Sigmoid colon (tissue), 7 donors: Measurements from ENCODE around the gene PRLHR. TPM values are rescaled to one million over a fixed set of nuclear protein-coding genes. Genes with fewer than 3 reads are reported as not detected.

Source experiments
- DNase-seq: peaks from one replicate; pipeline ENCODE4 v3.0.0-alpha.2; 2019
- H3K27ac ChIP-seq, 4 donors: fragments of 200-600 bp; sonication (generic); one replicate each; pipeline ENCODE4 v1.5.1; 2016 to 2019; ENCODE audit warnings: mild to moderate bottlenecking in 1 of 4
- H3K27me3 ChIP-seq, 3 donors: fragments of 200-600 bp; sonication (generic); one replicate each; pipeline ENCODE4 v1.5.1; 2019; ENCODE audit warnings: mild to moderate bottlenecking in 1 of 3
- H3K36me3 ChIP-seq, 4 donors: fragments of 200-600 bp; sonication (generic); one replicate each; pipeline ENCODE4 v1.5.1; 2016 to 2019
- H3K4me1 ChIP-seq, 4 donors: fragments of 200-600 bp; sonication (generic); one replicate each; pipeline ENCODE4 v1.5.1; 2017 to 2019
- H3K4me3 ChIP-seq, 4 donors: fragments of 200-600 bp; sonication (generic); one replicate each; pipeline ENCODE4 v1.5.1; 2017 to 2019; ENCODE audit warnings: mild to moderate bottlenecking in 2 of 4, moderate library complexity in 1 of 4
- H3K9me3 ChIP-seq, 4 donors: fragments of 200-600 bp in 3 of 4; sonication (generic) in 3 of 4; one replicate each; pipeline versions ENCODE4 v1.5.1 to v1.6.1; 2013 to 2019
- EP300 ChIP-seq, 4 donors: sonication (generic); formaldehyde crosslinking; IDR thresholded peaks; one replicate each; pipeline ENCODE4 v1.6.1; 2017; ENCODE audit warnings: antibody characterized with exemption in 4 of 4
- POLR2A ChIP-seq, 2 donors: fragments of 450-650 bp; IDR thresholded peaks; one replicate each; pipeline ENCODE4 v1.6.1; 2016; ENCODE audit warnings: antibody characterized with exemption in 2 of 2, mild to moderate bottlenecking in 2 of 2, moderate library complexity in 2 of 2
- POLR2AphosphoS5 ChIP-seq, 4 donors: sonication (generic); formaldehyde crosslinking; IDR thresholded peaks; one replicate each; pipeline ENCODE4 v1.6.1; 2017; ENCODE audit warnings: antibody characterized with exemption in 4 of 4
- WGBS, 2 donors: extraction: QIAGEN DNeasy Blood & Tissue Kit; methylation state at CpG; one replicate each; pipeline ENCODE4 v1.1.7; 2013; 5-methylcytosine and 5-hydroxymethylcytosine counted together
- intact Hi-C: fragments of 100-400 bp; cut with DNase I; formaldehyde crosslinking; loops from one replicate; pipeline ENCODE4 v1.15.1; 2023
- polyA plus RNA-seq, 3 donors: library from polyadenylated mRNA; stranded (reverse); fragments of 200-250 nt; gene quantifications; one replicate each; pipeline ENCODE4 v1.2.3, GENCODE V29; 2013
- total RNA-seq, 4 donors: library from RNA; depleted of rRNA; stranded (reverse); fragments of >200 nt; gene quantifications; one replicate each; pipeline ENCODE4 v1.1.0, GENCODE V29; 2016
- TF ChIP-seq, protein P1 (sequence below), 4 experiments: fragments of 450-650 bp in 3 of 4; fragments of 200-600 bp in 1 of 4; IDR thresholded peaks; one replicate each; pipeline ENCODE4 v1.5.1; 2016 to 2019; ENCODE audit warnings: antibody characterized with exemption in 4 of 4, mild to moderate bottlenecking in 3 of 4, moderate library complexity in 2 of 4
- donor health status: healthy with polysubstance abuse.
- donor health status: Bipolar disorder and iron deficiency.
- donor health status: healthy.

PRLHR gene
- total and polyA plus RNA-seq, 7 donors = under 0.01 to 0.49 TPM; not detected in 5

DNA sequence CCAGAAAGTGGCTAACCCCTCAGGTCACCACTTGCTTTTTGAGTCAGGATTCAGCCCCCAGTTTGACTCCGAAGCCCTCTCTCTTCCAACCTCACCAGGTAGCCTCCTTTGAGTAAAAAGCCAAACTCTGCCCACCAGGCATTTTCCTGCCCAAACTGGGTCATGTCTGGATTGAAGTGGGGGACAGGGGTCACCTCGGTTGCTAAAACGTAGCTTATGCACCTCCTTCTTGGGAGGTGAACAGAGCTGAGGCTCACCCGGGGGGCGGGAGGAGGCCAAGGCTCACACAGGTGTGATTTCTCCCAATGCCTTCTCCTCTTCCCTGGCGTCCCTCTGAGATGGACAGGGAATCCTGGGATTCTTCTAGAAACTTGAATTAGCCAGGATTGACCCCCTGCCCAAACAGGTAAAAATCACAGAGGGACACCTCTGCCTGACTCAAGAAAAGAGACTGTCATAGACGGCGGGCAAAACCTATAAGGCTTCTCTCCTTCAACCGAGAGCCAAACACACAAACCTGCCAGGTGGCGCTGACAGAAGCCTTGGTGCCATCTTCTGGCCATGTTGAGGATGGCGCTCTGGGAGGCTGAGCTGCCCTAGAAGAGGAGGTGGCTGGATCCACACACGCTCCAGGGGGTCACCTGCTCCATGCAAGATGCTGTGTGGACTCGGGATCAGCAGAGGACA lies 51.6 kb downstream of the PRLHR start:
- Histone ChIP-seq H3K9me3 (no peaks in the 10 kb centered on the region), H3K36me3 (no peaks in the 10 kb centered on the region), H3K27me3 (peaks cover 0 to 6% (median 0%) of the 10 kb centered on the region in 3 donors), H3K4me3 (no peak overlapping the region), H3K4me1 (no peaks in the 10 kb centered on the region), H3K27ac (no peak overlapping the region)
- TF ChIP-seq, protein P1, sequence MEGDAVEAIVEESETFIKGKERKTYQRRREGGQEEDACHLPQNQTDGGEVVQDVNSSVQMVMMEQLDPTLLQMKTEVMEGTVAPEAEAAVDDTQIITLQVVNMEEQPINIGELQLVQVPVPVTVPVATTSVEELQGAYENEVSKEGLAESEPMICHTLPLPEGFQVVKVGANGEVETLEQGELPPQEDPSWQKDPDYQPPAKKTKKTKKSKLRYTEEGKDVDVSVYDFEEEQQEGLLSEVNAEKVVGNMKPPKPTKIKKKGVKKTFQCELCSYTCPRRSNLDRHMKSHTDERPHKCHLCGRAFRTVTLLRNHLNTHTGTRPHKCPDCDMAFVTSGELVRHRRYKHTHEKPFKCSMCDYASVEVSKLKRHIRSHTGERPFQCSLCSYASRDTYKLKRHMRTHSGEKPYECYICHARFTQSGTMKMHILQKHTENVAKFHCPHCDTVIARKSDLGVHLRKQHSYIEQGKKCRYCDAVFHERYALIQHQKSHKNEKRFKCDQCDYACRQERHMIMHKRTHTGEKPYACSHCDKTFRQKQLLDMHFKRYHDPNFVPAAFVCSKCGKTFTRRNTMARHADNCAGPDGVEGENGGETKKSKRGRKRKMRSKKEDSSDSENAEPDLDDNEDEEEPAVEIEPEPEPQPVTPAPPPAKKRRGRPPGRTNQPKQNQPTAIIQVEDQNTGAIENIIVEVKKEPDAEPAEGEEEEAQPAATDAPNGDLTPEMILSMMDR (IDR thresholded peaks at IDR 0.05) = peak in 2 of 4 experiments; percentile 9 to 37
- TF ChIP-seq POLR2A (IDR thresholded peaks at IDR 0.05) = no peak
- intact Hi-C loops = no loop called here
- 16 to 28% methylated on average over 13 of the region's 13 CpGs for WGBS, 2 donors
- DNase-seq = no peak

DNA sequence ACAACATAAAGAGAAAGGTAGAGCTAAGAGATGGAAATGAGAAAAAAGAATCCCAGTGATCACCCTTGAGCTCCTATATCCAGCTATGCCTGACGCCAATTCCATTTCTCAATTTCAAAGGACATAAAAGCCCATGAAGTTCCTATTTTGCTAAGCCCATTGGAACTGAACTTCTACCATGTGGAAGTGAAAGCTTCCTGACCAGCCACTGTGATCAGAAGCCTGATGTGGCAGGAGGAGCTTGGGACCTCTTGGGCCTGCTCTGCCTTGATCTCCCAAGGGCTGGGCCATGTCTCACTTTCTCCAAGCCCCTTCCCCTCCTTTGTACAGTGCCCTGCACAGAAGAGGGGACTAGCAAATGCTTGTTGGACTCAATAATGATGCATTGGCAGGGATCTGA lies 52.7 kb downstream of the PRLHR start:
- no peaks in the 10 kb centered on the region for H3K36me3 ChIP-seq
- H3K9me3 ChIP-seq = no peaks in the 10 kb centered on the region
- H3K27ac ChIP-seq = no peak overlapping the region
- DNase-seq = no peak
- no peaks in the 10 kb centered on the region for H3K4me1 ChIP-seq
- WGBS, 2 donors = 87 to 91% methylated on average over 1 of the region's 1 CpG
- peaks cover 0 to 6% (median 0%) of the 10 kb centered on the region in 3 donors for H3K27me3 ChIP-seq
- TF ChIP-seq POLR2A (IDR thresholded peaks at IDR 0.05) (no peak), POLR2AphosphoS5 (IDR thresholded peaks at IDR 0.05) (no peak), EP300 (IDR thresholded peaks at IDR 0.05) (no peak)
- TF ChIP-seq, protein P1 (IDR thresholded peaks at IDR 0.05) = no peak
- intact Hi-C loops = no loop called here
- no peak overlapping the region for H3K4me3 ChIP-seq

DNA sequence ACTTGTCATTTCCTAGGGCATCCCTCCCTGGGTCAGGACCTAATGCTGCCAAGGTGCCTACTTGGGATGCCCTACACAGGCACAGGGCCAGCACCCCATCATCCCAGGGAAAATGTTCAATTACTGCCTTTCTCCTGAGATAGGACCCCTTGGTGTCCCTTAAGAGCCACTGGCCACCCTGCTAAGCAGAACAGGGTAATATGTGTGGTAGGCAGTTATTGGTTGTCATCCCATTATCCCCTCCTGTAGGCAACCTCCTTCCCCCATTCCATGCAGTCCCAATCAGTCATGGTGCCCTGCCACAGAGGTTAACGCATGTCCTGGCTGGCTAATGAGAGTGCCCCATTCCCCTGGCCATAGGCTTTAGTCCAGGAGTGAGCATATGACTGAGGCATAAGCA lies 53.2 kb downstream of the PRLHR start:
- WGBS, 2 donors = 92 to 95% methylated on average over 1 of the region's 1 CpG
- no peaks in the 10 kb centered on the region for H3K4me1 ChIP-seq
- peaks cover 0 to 6% (median 0%) of the 10 kb centered on the region in 3 donors for H3K27me3 ChIP-seq
- H3K36me3 ChIP-seq = no peaks in the 10 kb centered on the region
- intact Hi-C loops = no loop called here
- H3K9me3 ChIP-seq = no peaks in the 10 kb centered on the region
- TF ChIP-seq POLR2AphosphoS5 (IDR thresholded peaks at IDR 0.05) (no peak), POLR2A (IDR thresholded peaks at IDR 0.05) (no peak), EP300 (IDR thresholded peaks at IDR 0.05) (no peak)
- TF ChIP-seq, protein P1 (IDR thresholded peaks at IDR 0.05) = no peak
- no peak for DNase-seq
- no peak overlapping the region for H3K27ac ChIP-seq
- no peak overlapping the region for H3K4me3 ChIP-seq

DNA sequence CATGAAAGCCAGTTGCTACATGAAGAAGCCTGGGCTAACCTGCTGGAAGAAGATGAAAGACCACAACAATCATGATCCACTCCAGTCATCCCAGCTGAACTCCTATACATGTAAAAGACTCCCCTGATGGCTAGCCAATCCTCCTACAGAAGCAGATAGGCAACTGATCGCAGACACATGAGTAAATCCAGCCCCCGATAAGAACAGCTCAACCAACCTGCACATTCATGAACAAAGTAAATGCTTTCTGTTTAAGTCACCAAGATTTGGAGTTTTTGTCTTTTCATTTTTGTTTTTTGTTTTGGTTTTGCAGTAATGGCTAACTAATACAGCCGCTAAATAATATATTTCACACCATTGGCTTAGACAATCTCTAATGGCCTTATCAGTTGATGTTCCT lies 53.7 kb downstream of the PRLHR start:
- WGBS, 2 donors = 95 to 98% methylated on average over 3 of the region's 3 CpGs
- Histone ChIP-seq H3K36me3 (no peaks in the 10 kb centered on the region), H3K9me3 (no peaks in the 10 kb centered on the region), H3K4me3 (no peak overlapping the region), H3K27ac (no peak overlapping the region), H3K27me3 (peaks cover 0 to 6% (median 0%) of the 10 kb centered on the region in 3 donors), H3K4me1 (no peaks in the 10 kb centered on the region)
- TF ChIP-seq EP300 (IDR thresholded peaks at IDR 0.05) (no peak), POLR2AphosphoS5 (IDR thresholded peaks at IDR 0.05) (no peak), POLR2A (IDR thresholded peaks at IDR 0.05) (no peak)
- TF ChIP-seq, protein P1 (IDR thresholded peaks at IDR 0.05) = no peak
- DNase-seq = no peak
- intact Hi-C loops = no loop called here

Other genes starting within 250 kb of the PRLHR start
- gene CACUL1, start 159.3 kb upstream of the PRLHR start, total RNA-seq = 10 to 100 TPM; 41.0 to 51.7 (median 50.4) TPM
- 1 to 10 TPM; 4.2 to 8.7 (median 6.9) TPM for gene CACUL1, start 159.3 kb upstream of the PRLHR start, polyA plus RNA-seq